ENCODE results near the gene ZNF341.

Gene ZNF341

DNA sequence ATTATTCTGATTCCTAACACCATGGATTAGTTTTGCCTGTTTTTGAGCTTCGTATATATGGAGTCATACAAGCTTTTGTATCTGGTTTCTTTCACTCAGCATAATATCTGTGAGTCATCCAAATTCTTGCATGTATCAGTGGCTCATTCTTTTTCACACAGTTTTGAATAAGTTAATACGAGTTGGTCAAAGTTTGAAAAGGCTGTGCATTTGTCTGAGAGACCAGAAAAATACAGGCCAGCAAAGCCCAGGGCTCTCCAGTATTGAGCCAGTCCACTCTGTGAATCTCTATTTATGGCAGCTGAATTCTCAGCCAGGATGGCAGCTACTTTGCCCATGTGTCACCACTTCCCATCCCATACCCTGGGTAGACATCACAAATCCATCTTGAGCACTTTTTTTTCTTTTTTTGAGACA lies 72.1 kb downstream of the ZNF341 start:
- TF ChIP-seq GATA2 (IDR thresholded peaks at IDR 0.05; ENCODE audit: low read depth, low read length) = no peak
- no peak for TF ChIP-seq GATA3 (IDR thresholded peaks at IDR 0.05; ENCODE audit: low read depth, low read length)

DNA sequence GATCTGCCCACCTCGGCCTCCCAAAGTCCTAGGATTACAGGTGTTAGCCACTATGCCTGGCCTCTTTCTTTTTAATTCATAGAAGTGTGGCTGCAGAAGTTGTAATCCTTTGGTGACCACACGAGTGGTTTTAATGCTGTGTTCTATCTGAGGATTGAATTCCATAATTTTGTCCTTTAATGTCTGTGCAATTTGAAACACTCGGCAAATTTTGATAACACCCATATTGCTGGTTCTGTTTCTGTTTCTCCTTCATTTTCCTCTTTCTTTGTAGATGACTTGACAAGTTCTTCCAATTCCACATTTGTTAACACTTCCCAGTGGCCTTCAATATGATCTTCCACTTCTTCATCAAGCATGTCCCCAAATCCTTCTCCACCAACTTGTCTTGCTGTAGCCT lies 76.6 kb downstream of the ZNF341 start:
- no peak for TF ChIP-seq GATA3 (IDR thresholded peaks at IDR 0.05; ENCODE audit: low read depth, low read length)
- TF ChIP-seq GATA2 (IDR thresholded peaks at IDR 0.05; ENCODE audit: low read depth, low read length) = no peak

DNA sequence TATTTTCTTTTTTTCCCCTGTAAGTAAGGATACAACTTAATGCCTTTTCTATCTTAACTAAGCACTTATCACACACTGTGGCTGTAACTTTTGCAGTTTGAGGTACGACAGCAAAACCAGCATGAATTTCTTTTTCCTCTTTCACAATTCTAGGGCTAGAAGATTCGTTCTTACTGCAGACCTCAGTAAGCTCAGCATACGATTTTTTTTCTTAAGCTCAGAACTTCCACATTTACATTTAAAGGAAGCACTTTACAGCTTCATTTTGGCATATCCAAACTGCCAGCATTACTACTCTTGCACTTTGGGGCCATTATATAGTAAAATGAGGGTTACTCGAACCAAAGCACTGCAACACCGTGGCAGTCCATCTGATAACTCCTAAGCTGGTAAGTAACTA lies 78.5 kb downstream of the ZNF341 start:
- TF ChIP-seq GATA3 (IDR thresholded peaks at IDR 0.05; ENCODE audit: low read depth, low read length) (no peak), GATA2 (IDR thresholded peaks at IDR 0.05; ENCODE audit: low read depth, low read length) (no peak)

DNA sequence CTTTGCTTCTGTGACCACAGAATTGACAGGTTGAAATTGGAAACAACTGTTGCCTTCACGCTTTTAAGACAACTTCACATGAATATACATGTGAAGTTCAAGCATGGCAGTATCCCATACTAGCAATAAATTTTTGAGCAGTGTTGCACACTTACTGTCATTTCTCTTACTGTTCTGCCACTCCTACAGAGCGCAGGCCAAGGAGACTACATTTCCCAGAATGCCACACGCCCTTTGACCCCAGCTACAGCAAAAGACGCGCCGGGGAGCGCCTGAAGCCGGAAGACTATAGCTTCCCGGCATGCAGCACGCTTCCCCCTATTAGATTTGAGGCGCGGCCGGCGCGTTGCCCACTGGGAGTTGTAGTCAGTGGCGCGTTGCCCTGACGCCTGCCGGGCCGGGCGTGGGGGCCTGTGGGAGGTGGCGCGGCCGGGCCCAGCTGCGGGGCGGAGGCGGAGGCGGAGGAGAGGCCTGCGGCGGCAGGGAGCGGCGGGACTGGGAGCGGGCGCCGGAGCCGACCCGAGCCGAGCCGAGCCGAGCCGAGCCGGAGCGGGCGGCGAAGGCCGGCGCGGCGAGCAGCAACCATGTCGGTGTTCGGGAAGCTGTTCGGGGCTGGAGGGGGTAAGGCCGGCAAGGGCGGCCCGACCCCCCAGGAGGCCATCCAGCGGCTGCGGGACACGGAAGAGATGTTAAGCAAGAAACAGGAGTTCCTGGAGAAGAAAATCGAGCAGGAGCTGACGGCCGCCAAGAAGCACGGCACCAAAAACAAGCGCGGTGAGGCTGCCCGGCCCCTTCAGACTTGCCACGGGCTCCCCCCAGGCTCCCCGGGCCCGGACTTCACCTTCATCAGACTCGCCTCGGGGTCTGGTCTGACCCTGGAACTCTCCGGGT lies 79.3 kb downstream of the ZNF341 start, which contains the start of gene CHMP4B:
TSS of gene CHMP4B (plus strand) at position 464 of the 891 bp plus-strand sequence. CDS start at position 585, 121 bp downstream.
- TF ChIP-seq GATA3 (IDR thresholded peaks at IDR 0.05; ENCODE audit: low read depth, low read length) (no peak), GATA2 (IDR thresholded peaks at IDR 0.05; ENCODE audit: low read depth, low read length) (no peak)

DNA sequence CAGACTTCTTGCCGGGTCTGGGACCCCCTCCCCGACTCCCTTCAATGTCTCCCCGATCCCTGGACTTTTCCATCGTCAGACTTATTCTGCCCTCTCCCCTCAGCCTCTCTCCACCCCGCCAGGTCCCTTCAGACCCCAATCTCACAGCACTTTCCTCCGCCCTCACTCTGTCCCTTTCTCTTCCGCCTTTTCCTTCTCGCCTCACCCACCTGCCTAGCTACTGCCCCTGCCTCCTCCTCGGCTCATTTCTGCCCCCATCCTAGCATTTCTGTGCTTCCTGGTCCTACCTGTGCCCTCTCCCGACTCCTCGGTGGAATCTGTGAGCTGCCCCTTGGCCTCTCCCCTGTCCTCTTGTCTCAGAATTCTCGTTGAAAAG lies 80.0 kb downstream of the ZNF341 start:
- TF ChIP-seq GATA2 (IDR thresholded peaks at IDR 0.05; ENCODE audit: low read depth, low read length) = no peak
- no peak for TF ChIP-seq GATA3 (IDR thresholded peaks at IDR 0.05; ENCODE audit: low read depth, low read length)

DNA sequence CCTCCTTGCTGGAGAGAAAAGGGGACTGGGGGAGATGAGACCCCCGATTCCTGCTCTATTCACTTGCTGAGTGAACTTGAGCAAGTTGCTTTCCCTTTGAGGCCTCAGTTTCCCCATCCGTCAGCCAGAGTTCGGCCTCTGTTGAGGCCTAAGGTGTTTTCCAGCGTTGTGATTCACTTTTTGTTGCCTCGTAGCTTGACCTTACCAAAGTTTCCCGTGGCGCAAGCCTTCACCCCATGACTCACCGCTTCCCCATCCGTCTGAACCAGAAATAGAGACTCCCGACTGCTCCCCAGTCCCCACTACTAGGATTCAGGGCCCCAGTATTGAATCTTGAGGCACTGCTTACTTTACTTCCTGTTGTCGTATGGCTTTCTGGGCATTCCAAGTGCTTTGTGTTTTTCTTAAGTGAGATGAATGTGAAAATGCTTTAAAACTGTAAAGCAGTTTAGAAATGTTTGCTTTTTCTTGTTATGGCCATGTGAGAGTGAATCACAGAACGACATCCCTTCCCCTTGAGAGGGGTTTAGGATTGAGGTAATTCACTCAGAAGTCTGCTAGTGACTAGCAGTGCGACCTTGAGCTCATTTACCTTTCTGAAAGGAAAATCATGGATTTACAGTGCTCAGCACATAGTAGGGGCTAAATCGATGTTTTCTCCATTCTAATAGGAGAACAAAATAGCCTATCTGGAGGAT lies 80.5 kb downstream of the ZNF341 start:
- TF ChIP-seq GATA3 (IDR thresholded peaks at IDR 0.05; ENCODE audit: low read depth, low read length) = no peak

DNA sequence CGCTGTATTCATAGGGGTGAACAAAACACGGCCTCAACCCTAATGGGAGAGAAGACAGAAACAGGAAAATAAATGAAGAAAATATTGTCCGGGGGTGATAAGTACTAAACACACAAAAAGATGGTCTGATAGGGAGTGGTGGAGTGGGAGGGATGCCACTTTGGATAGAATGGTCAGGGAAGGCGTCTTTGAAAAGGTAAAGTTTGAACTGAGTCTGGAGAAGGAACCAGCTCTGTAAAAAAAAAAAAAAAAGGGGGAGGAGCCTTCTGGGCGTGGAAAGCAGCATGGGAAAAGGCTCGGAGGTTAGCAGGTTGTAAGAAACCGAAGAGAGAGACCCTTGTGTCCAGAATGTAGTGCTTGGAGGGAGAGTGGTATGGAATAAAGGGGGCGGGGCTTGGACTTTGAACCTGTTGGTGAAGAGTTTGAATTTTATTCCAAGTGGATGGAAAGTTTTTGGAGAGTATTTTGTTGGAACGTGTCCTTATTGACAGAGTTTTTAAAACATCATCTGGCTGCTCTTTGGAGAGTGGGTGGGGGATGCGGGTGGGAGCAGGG lies 81.2 kb downstream of the ZNF341 start:
- TF ChIP-seq GATA3 (IDR thresholded peaks at IDR 0.05; ENCODE audit: low read depth, low read length) (no peak), GATA2 (IDR thresholded peaks at IDR 0.05; ENCODE audit: low read depth, low read length) (no peak)

DNA sequence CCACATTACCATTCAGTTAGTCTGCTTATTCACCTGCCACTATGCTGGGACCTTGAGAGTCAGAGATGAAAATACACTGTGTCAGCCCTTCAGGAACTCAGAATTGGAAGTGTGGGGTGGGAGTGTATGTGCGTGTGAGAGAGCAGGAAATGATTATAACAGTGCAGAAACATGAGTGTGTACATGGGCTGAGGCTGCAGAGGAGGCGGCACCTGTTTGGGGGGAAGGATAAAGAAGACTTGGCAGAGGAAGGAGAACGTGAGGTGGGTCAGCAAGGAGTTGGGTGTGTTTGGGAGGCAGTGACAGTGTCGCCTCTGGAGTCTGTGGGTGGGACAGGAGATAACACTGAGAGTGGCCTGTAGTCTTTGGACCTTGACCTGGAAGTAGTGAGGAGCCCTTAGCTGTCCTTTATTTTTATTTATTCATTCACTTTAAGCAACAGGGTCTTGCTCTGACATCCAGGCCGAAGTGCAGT lies 82.5 kb downstream of the ZNF341 start:
- TF ChIP-seq GATA2 (IDR thresholded peaks at IDR 0.05; ENCODE audit: low read depth, low read length) (no peak), GATA3 (IDR thresholded peaks at IDR 0.05; ENCODE audit: low read depth, low read length) (no peak)

DNA sequence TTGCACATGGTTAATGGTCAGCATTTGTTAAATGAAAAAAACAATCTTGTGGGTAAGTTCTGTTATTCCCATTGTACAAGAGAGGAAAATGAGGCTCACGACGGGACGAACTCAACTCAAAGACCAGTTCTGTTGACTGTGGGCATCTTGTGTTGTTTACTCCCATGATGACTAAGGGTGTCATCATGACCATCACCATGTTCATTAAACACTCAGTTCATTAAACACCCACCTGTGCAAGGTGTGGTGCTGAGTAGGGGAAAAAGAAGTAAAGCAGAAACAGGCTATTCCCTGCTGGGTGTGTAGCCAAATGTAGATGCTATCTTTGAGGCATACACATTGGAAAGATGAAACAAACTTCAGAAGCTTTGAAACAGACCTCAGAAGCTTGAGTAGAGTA lies 83.9 kb downstream of the ZNF341 start:
- no peak for TF ChIP-seq GATA2 (IDR thresholded peaks at IDR 0.05; ENCODE audit: low read depth, low read length)
- no peak for TF ChIP-seq GATA3 (IDR thresholded peaks at IDR 0.05; ENCODE audit: low read depth, low read length)

DNA sequence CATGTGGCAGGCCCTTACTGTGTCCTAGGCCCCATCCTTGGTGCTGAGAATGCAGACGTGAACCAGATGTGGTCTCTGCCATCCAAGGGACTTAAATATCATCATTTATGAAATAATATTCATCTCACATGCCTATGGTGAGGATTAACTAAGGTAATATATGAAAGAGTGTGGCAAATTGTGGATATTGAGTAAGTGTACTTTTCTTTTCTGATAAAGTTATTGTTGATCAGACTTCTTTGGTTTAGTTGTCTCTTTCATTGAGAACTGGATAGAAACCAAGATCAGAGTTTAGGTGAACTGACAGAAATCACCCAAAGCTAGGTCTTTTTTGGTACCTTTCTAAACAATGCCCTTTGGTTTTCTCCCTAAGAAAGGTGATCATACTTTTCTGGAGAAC lies 84.4 kb downstream of the ZNF341 start:
- TF ChIP-seq GATA2 (IDR thresholded peaks at IDR 0.05; ENCODE audit: low read depth, low read length) (no peak), GATA3 (IDR thresholded peaks at IDR 0.05; ENCODE audit: low read depth, low read length) (no peak)

DNA sequence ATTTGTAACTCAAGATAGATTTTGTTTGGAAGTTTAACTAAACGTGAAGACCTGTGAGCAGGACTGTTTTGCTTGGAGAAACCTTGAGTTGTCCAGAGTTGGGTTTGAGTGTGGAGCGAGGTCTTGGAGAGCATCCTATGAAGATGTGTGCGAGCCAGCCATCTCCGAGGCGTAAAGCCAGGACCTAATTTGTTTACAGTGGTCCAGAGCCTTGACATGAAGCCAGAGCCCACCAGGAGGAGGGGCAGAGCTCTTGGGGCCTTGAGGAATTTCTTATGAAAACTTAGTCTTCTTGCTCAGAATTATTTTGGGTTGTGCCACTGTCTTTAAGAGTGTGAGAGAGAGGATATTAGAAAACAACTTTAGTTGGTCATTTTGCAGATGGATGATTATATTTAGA lies 85.6 kb downstream of the ZNF341 start:
- TF ChIP-seq GATA3 (IDR thresholded peaks at IDR 0.05; ENCODE audit: low read depth, low read length) (no peak), GATA2 (IDR thresholded peaks at IDR 0.05; ENCODE audit: low read depth, low read length) (no peak)

DNA sequence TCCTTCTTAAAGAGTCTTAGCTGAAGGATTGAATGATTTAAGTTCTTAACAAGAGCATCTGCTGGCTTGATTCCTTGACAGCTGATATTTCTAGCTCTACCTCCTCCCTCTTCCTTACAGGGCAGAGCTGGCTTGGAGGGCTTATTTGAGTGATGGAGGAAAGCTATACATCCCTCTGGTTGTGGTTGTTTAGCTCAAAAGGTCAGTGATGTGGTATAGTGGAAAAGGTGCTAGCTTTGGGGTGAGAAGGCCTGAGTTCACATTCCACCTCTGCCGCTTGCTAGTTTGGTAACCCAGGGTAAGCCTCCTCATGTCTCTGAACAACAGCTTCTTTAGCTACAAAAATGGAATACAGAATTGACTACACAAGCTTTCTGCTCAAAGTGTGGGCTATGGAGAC lies 87.7 kb downstream of the ZNF341 start:
- no peak for TF ChIP-seq GATA2 (IDR thresholded peaks at IDR 0.05; ENCODE audit: low read depth, low read length)

DNA sequence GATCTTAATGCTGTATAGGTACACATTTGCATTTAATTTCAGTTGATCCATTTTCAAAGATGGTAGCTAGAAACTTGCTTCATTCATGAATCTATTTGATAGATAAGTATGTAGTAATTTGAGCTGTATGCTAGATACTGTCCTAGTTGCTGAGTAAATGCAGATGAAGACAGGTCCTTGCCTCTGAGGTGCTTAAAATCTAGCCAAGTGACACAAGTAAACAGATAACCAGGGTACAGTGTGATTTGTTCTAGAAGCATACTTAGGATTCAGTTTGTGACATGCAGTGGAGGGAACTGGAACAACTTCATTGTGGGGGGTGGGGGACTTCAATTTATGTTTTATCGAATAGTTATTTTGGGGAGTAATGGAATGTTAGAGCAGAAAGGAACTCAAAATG lies 88.6 kb downstream of the ZNF341 start:
- TF ChIP-seq GATA2 (IDR thresholded peaks at IDR 0.05; ENCODE audit: low read depth, low read length) (no peak), GATA3 (IDR thresholded peaks at IDR 0.05; ENCODE audit: low read depth, low read length) (no peak)

DNA sequence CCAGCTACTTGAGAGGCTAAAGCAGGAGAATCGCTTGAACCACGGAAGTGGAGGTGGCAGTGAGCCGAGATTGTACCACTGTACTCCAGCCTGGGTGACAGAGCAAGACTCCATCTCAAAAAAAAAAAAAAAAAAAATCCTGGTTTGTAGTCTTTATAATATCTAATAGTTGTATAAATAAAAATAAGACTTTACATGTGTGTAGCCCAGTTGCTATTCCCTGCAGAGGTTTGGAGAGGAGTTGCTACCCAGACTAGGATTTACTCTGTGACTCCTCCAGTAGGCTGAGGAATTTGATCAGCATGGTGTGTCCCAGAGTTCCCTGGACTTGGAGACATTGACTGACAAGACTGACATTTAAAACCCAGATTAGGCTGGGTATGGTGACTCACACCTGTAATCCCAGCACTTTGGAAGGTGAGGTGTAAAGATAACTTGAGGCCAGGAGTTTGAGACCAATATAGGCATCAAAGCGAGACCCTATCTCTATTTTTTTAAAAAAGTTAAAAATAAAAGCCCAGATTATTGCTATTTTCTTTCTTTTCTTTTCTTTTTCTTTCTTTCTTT lies 89.6 kb downstream of the ZNF341 start:
- no peak for TF ChIP-seq GATA3 (IDR thresholded peaks at IDR 0.05; ENCODE audit: low read depth, low read length)
- no peak for TF ChIP-seq GATA2 (IDR thresholded peaks at IDR 0.05; ENCODE audit: low read depth, low read length)
